GM23338 (cell line): Measurements from ENCODE around the gene NCOA1. TPM values are rescaled to one million over a fixed set of nuclear protein-coding genes. Genes with fewer than 3 reads are reported as not detected.

Experiments used
- ATAC-seq: fragments of 200-7000 bp; cut with Tn5 transposase; 3 replicates; pipeline ENCODE4 v1.9.1; 2020
- DNase-seq: peaks from one replicate; pipeline ENCODE4 v3.0.0-alpha.2; 2015; ENCODE audit warnings: low spot score
- H2AFZ ChIP-seq: fragments of 200-600 bp; sonication (generic); 2 replicates; pipeline ENCODE4 v1.8.0; 2016; ENCODE audit warnings: antibody characterized with exemption, mild to moderate bottlenecking, moderate library complexity
- H3F3A ChIP-seq: fragments of 200-600 bp; sonication (generic); replicated peaks from 2 replicates; pipeline ENCODE4 v1.8.0; 2017; ENCODE audit warnings: antibody characterized with exemption, mixed run types, low read depth
- H3K27ac ChIP-seq: fragments of 200-600 bp; sonication (generic); 2 replicates; pipeline ENCODE4 v1.6.1; 2016; ENCODE audit warnings: low read depth
- H3K27me3 ChIP-seq: fragments of 200-600 bp; sonication (generic); 2 replicates; pipeline ENCODE4 v1.8.0; 2016; ENCODE audit warnings: mild to moderate bottlenecking, mixed run types, moderate library complexity; ENCODE audit not compliant: insufficient read depth
- H3K36me3 ChIP-seq: fragments of 200-600 bp; sonication (generic); 2 replicates; pipeline ENCODE4 v1.8.0; 2016; ENCODE audit warnings: mild to moderate bottlenecking; ENCODE audit not compliant: insufficient read depth
- H3K4me1 ChIP-seq: fragments of 200-600 bp; sonication (generic); 2 replicates; pipeline ENCODE4 v1.8.0; 2016; ENCODE audit warnings: mild to moderate bottlenecking, moderate library complexity; ENCODE audit not compliant: insufficient read depth
- H3K4me2 ChIP-seq: fragments of 200-600 bp; sonication (generic); 2 replicates; pipeline ENCODE4 v1.7.1; 2017; ENCODE audit warnings: mixed run types
- H3K4me3 ChIP-seq: fragments of 200-600 bp; sonication (generic); 2 replicates; pipeline ENCODE4 v1.6.1; 2016; ENCODE audit warnings: mixed run types
- H3K79me2 ChIP-seq: fragments of 200-600 bp; sonication (generic); replicated peaks from 2 replicates; pipeline ENCODE4 v1.8.0; 2017; ENCODE audit warnings: mild to moderate bottlenecking; ENCODE audit not compliant: insufficient read depth
- H3K9me2 ChIP-seq: fragments of 200-600 bp; sonication (generic); 2 replicates; pipeline ENCODE4 v1.8.0; 2017; ENCODE audit not compliant: insufficient read depth
- H4K20me1 ChIP-seq: fragments of 200-600 bp; sonication (generic); replicated peaks from 2 replicates; pipeline ENCODE4 v1.8.0; 2017; ENCODE audit warnings: mild to moderate bottlenecking; ENCODE audit not compliant: insufficient read depth
- H3K27ac Mint-ChIP-seq: 2 replicates; pipeline ENCODE4 v1.8.0; 2020; ENCODE audit warnings: inconsistent platforms, mild to moderate bottlenecking, moderate library complexity, mixed read lengths
- H3K27me3 Mint-ChIP-seq: 3 replicates; pipeline ENCODE4 v1.8.0; 2022; ENCODE audit warnings: low read depth, mild to moderate bottlenecking, moderate library complexity, mixed read lengths, inconsistent platforms; ENCODE audit not compliant: insufficient read depth, poor library complexity
- H3K36me3 Mint-ChIP-seq: 3 replicates; pipeline ENCODE4 v1.8.0; 2021; ENCODE audit warnings: low read depth, mild to moderate bottlenecking, inconsistent platforms, moderate library complexity, mixed read lengths
- H3K4me1 Mint-ChIP-seq: 3 replicates; pipeline ENCODE4 v1.8.0; 2020; ENCODE audit warnings: mild to moderate bottlenecking, inconsistent platforms, mixed read lengths
- H3K4me3 Mint-ChIP-seq: 3 replicates; pipeline ENCODE4 v1.8.0; 2021; ENCODE audit warnings: moderate library complexity, mild to moderate bottlenecking, inconsistent platforms, mixed read lengths
- H3K9me3 Mint-ChIP-seq: 3 replicates; pipeline ENCODE4 v1.8.0; 2020; ENCODE audit warnings: moderate library complexity, mild to moderate bottlenecking, inconsistent platforms, mixed read lengths
- EZH2 ChIP-seq: fragments of 200-600 bp; sonication (generic); IDR thresholded peaks from one replicate; pipeline ENCODE4 v1.8.0; 2017; ENCODE audit warnings: antibody characterized with exemption, mild to moderate bottlenecking, low read depth; ENCODE audit not compliant: unreplicated experiment
- EZH2phosphoT487 ChIP-seq: fragments of 200-600 bp; sonication (generic); IDR thresholded peaks from one replicate; pipeline ENCODE4 v1.8.1; 2018; ENCODE audit warnings: antibody characterized with exemption; ENCODE audit not compliant: unreplicated experiment
- NANOG ChIP-seq: IDR thresholded peaks from 2 replicates; pipeline ENCODE4 v1.6.1; 2016; ENCODE audit warnings: antibody characterized with exemption, borderline replicate concordance
- POLR2AphosphoS5 ChIP-seq: IDR thresholded peaks from 2 replicates; pipeline ENCODE4 v1.6.1; 2016; ENCODE audit warnings: antibody characterized with exemption, low read depth
- STAT1 ChIP-seq: IDR thresholded peaks from one replicate; pipeline ENCODE4 v1.6.1; 2016; ENCODE audit warnings: antibody characterized with exemption; ENCODE audit not compliant: unreplicated experiment
- ZNF331 ChIP-seq: fragments of 250-450 bp; sonication (Bioruptor Pico); IDR thresholded peaks from 2 replicates; pipeline ENCODE4 v1.5.0; 2020; ENCODE audit warnings: low read depth, mild to moderate bottlenecking, moderate library complexity
- polyA plus RNA-seq: library from polyadenylated mRNA; unstranded; fragments of >200 nt; fragmentation: Nextera tagmentation; extraction: Ambion mirVana; gene quantifications from 2 replicates; pipeline ENCODE4 v1.2.1, GENCODE V29; 2016
- total RNA-seq: library from RNA; depleted of rRNA; stranded (reverse); fragments of >200 nt; shearing (Covaris generic); gene quantifications from 2 replicates; pipeline ENCODE4 v1.2.3, GENCODE V29; 2014
- TF ChIP-seq, protein P1 (sequence below): fragments of 250-450 bp; sonication (Bioruptor Pico); IDR thresholded peaks from 2 replicates; pipeline ENCODE4 v1.5.0; 2020; ENCODE audit warnings: mild to moderate bottlenecking, moderate library complexity
- TF ChIP-seq, protein P2 (sequence below), 2 experiments: fragments of 200-600 bp in 1 of 2; sonication (generic) in 1 of 2; conservative IDR thresholded peaks; 2 replicates each; pipeline versions ENCODE4 v1.5.1 to v1.6.1; 2016 to 2017; ENCODE audit warnings: antibody characterized with exemption in 2 of 2, low read depth in 2 of 2, mild to moderate bottlenecking in 2 of 2, moderate library complexity in 1 of 2

The NCOA1 gene
- total and polyA plus RNA-seq, 2 experiments from 2014 or later: 7.1 to 15.1 TPM

DNA sequence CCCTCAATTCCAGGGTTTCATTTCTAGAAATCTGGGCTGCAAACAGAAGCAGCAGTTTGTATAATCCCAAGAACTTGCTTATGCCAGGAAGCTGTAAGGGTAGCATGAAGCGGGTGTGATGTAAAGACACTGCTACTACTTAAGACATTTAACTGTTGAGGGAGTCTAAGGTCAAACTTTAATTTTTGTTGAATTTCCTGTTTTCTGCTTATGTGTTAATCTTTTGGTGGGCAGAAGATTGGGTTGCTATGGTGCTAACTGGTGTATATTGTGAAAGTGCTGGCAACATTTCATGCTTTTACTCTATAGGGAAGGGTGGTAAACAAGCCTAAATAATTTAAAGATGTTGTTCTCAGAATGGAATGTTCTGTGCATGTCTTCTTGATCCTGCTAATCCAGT, 2.7 kb downstream of the NCOA1 start (continued):
- TF ChIP-seq, protein P1, sequence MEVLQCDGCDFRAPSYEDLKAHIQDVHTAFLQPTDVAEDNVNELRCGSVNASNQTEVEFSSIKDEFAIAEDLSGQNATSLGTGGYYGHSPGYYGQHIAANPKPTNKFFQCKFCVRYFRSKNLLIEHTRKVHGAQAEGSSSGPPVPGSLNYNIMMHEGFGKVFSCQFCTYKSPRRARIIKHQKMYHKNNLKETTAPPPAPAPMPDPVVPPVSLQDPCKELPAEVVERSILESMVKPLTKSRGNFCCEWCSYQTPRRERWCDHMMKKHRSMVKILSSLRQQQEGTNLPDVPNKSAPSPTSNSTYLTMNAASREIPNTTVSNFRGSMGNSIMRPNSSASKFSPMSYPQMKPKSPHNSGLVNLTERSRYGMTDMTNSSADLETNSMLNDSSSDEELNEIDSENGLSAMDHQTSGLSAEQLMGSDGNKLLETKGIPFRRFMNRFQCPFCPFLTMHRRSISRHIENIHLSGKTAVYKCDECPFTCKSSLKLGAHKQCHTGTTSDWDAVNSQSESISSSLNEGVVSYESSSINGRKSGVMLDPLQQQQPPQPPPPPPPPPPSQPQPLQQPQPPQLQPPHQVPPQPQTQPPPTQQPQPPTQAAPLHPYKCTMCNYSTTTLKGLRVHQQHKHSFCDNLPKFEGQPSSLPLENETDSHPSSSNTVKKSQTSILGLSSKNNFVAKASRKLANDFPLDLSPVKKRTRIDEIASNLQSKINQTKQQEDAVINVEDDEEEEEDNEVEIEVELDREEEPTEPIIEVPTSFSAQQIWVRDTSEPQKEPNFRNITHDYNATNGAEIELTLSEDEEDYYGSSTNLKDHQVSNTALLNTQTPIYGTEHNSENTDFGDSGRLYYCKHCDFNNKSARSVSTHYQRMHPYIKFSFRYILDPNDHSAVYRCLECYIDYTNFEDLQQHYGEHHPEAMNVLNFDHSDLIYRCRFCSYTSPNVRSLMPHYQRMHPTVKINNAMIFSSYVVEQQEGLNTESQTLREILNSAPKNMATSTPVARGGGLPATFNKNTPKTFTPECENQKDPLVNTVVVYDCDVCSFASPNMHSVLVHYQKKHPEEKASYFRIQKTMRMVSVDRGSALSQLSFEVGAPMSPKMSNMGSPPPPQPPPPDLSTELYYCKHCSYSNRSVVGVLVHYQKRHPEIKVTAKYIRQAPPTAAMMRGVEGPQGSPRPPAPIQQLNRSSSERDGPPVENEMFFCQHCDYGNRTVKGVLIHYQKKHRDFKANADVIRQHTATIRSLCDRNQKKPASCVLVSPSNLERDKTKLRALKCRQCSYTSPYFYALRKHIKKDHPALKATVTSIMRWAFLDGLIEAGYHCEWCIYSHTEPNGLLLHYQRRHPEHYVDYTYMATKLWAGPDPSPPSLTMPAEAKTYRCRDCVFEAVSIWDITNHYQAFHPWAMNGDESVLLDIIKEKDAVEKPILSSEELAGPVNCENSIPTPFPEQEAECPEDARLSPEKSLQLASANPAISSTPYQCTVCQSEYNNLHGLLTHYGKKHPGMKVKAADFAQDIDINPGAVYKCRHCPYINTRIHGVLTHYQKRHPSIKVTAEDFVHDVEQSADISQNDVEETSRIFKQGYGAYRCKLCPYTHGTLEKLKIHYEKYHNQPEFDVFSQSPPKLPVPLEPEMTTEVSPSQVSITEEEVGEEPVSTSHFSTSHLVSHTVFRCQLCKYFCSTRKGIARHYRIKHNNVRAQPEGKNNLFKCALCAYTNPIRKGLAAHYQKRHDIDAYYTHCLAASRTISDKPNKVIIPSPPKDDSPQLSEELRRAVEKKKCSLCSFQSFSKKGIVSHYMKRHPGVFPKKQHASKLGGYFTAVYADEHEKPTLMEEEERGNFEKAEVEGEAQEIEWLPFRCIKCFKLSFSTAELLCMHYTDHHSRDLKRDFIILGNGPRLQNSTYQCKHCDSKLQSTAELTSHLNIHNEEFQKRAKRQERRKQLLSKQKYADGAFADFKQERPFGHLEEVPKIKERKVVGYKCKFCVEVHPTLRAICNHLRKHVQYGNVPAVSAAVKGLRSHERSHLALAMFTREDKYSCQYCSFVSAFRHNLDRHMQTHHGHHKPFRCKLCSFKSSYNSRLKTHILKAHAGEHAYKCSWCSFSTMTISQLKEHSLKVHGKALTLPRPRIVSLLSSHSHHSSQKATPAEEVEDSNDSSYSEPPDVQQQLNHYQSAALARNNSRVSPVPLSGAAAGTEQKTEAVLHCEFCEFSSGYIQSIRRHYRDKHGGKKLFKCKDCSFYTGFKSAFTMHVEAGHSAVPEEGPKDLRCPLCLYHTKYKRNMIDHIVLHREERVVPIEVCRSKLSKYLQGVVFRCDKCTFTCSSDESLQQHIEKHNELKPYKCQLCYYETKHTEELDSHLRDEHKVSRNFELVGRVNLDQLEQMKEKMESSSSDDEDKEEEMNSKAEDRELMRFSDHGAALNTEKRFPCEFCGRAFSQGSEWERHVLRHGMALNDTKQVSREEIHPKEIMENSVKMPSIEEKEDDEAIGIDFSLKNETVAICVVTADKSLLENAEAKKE (CRISPR knock-in tag): no peak
- no peak for TF ChIP-seq EZH2phosphoT487

DNA sequence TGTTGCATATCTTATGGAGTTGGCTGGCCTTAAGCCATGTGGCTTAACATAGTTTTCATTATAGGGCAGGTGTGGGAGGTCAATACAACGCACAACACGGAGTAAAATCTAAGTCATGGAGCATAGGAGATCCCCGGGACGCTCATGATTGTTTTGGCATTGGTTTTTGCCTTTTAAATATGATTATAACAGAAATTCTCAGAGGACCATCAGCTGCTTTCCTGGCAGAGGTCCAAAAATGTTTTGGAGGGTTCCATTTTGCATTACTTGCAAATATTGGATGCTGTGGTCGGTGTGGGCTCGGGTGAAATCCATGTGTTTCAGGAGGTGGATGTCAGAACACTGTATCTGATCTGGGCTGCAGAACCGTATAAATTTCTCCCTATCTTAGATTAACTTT, 3.4 kb downstream of the NCOA1 start:
- H2AFZ ChIP-seq: no peak overlapping the region
- Mint-ChIP-seq H3K27ac (no peak overlapping the region), H3K36me3 (no peaks in the 10 kb centered on the region; the same call in 2 of the 3 replicates)
- TF ChIP-seq, protein P2, sequence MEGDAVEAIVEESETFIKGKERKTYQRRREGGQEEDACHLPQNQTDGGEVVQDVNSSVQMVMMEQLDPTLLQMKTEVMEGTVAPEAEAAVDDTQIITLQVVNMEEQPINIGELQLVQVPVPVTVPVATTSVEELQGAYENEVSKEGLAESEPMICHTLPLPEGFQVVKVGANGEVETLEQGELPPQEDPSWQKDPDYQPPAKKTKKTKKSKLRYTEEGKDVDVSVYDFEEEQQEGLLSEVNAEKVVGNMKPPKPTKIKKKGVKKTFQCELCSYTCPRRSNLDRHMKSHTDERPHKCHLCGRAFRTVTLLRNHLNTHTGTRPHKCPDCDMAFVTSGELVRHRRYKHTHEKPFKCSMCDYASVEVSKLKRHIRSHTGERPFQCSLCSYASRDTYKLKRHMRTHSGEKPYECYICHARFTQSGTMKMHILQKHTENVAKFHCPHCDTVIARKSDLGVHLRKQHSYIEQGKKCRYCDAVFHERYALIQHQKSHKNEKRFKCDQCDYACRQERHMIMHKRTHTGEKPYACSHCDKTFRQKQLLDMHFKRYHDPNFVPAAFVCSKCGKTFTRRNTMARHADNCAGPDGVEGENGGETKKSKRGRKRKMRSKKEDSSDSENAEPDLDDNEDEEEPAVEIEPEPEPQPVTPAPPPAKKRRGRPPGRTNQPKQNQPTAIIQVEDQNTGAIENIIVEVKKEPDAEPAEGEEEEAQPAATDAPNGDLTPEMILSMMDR (conservative IDR thresholded peaks at IDR 0.05; ENCODE audit: low read depth in 2 of 2): no peak
- TF ChIP-seq STAT1 (no peak), POLR2AphosphoS5 (no peak), EZH2 (no peak), EZH2phosphoT487 (no peak), NANOG (no peak), ZNF331 (CRISPR knock-in tag) (no peak)
- TF ChIP-seq, protein P1 (CRISPR knock-in tag): no peak

More for the DNA sequence above, 3.4 kb downstream of the NCOA1 start:
- Histone ChIP-seq H3K36me3 (no peaks in the 10 kb centered on the region), H3K79me2 (peaks cover 60% of the 10 kb centered on the region), H3K27ac (no peak overlapping the region), H3K4me2 (no peak overlapping the region), H3K27me3 (peaks cover 19% of the 10 kb centered on the region), H3F3A (no peaks in the 10 kb centered on the region), H4K20me1 (0 out of 2 replicates have a peak, but pooled peaks cover 3% of the 10 kb centered on the region), H3K4me3 (no peak overlapping the region), H3K4me1 (peaks cover 27% of the 10 kb centered on the region), H3K9me2 (no peaks in the 10 kb centered on the region)
- Mint-ChIP-seq H3K27me3 (peaks cover 21% of the 10 kb centered on the region), H3K4me3 (no peak overlapping the region), H3K4me1 (peaks cover 39% of the 10 kb centered on the region), H3K9me3 (no peaks in the 10 kb centered on the region)
- no peak for ATAC-seq
- DNase-seq: no peak
